ENCODE data around the gene INPPL1.

GRCh38 chr11:72203163-72203562 is 21.4 kb upstream of the INPPL1 start:
- no peak for TF ChIP-seq CTCF (IDR thresholded peaks at IDR 0.05)
- TF ChIP-seq POLR2A (IDR thresholded peaks at IDR 0.05): no peak

All from body of pancreas (tissue), 4 donors.